Gastrocnemius medialis (tissue), 4 donors: ENCODE data around the gene C15orf62.

Source experiments
- CTCF ChIP-seq, 5 experiments: fragments of 450-650 bp in 3 of 5; fragments of 200-600 bp in 2 of 5; sonication (generic) in 2 of 5; IDR thresholded peaks in 4 of 5; conservative IDR thresholded peaks in 1 of 5; 1 replicate in 4 of 5; 2 replicates in 1 of 5; pipeline ENCODE4 v1.5.1; 2016 to 2019; ENCODE audit warnings: antibody characterized with exemption in 5 of 5, mild to moderate bottlenecking in 3 of 5, moderate library complexity in 3 of 5
- POLR2A ChIP-seq, 2 donors: fragments of 450-650 bp; IDR thresholded peaks; one replicate each; pipeline ENCODE4 v1.6.1; 2017; ENCODE audit warnings: antibody characterized with exemption in 2 of 2, mild to moderate bottlenecking in 2 of 2, moderate library complexity in 2 of 2

GRCh38 chr15:40776537-40777141 lies 6.9 kb downstream of the C15orf62 start:
- no peak for TF ChIP-seq CTCF (IDR thresholded peaks at IDR 0.05 in 4 of 5, conservative IDR thresholded peaks at IDR 0.05 in 1 of 5)
- no peak for TF ChIP-seq POLR2A (IDR thresholded peaks at IDR 0.05)
